Measurements from ENCODE around the gene MAP3K19.
A peak's percentile ranks its signal among the peaks of the same experiment; 100 is the strongest.
"Not testable (repeated sequence)": the region's sequence is repeated elsewhere in the genome, so short reads cannot be mapped to it uniquely, and the experiment has no call there.

Gene MAP3K19

DNA sequence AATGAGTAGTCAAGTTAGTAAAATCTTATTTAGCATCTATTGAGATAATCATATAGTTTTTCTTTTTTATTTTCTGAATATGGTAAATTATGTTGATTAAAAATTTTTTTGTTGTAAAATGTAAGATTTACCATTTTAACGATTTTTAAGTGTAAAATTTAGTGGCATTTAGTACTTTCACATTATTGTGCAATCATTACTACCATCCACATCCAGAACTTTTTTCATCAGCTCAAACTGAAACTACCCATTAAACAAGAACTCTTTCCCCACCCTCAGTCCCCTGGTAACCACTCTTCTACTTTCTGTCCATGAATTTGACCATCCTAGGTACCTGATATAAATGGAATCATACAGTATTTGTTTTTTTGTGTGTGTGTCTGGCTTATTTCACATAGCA lies 16.0 kb upstream of the MAP3K19 start:
- no peak for ATAC-seq
- Mint-ChIP-seq H3K36me3 (peaks cover 61% of the 10 kb centered on the region), H3K9me3 (peaks cover 3% of the 10 kb centered on the region), H3K27ac (no peak overlapping the region), H3K4me3 (no peak overlapping the region), H3K4me1 (peaks cover 33% of the 10 kb centered on the region), H3K27me3 (no peaks in the 10 kb centered on the region)

DNA sequence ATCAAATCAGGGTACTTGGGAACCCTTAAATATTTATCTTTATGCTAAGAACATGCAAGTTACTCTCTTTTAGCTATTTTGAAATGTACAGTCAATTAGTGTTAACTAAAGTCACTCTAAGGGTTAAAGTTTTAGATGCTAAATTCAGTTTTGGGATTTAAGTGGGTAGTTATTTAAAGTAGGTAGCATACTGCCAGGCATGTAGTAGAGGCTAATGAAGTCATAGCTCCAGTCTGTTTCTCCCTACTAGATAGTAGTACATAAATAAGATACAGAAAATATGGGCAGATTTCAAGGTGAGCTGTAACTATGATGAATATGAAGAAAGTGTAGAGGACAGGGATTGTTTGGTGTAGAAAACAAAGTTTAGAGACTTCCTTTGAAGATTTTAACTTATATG lies 12.3 kb upstream of the MAP3K19 start:
- Mint-ChIP-seq H3K4me3 (no peak overlapping the region), H3K27me3 (no peaks in the 10 kb centered on the region), H3K4me1 (peaks cover 40% of the 10 kb centered on the region), H3K9me3 (peaks cover 3% of the 10 kb centered on the region), H3K36me3 (peaks cover 62% of the 10 kb centered on the region), H3K27ac (no peak overlapping the region)
- ATAC-seq: no peak

DNA sequence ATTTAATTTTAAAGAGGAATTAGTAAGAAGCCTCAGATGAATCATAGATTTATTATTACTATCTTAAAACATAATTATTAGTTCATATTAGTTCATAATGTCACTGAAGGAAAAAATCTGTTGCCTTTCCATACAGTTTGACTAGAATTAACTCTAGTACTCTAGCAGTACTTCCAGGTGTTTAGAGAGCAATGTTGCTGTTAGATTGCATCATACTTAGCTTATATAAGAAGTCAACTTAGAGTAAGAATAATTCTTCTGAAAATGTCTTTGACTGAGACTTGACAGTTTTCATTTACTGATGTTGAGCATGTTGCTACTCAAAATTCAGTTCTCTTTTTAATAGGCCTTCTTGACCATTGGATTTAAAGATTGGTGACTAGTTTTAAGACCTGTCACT lies 9.5 kb upstream of the MAP3K19 start:
- H3K9me3 Mint-ChIP-seq: no peaks in the 10 kb centered on the region
- no peak for ATAC-seq
- peaks cover 42% of the 10 kb centered on the region for H3K4me1 Mint-ChIP-seq
- no peak overlapping the region for H3K4me3 Mint-ChIP-seq
- H3K36me3 Mint-ChIP-seq: peaks cover 41% of the 10 kb centered on the region
- no peak overlapping the region for H3K27ac Mint-ChIP-seq
- H3K27me3 Mint-ChIP-seq: no peaks in the 10 kb centered on the region

DNA sequence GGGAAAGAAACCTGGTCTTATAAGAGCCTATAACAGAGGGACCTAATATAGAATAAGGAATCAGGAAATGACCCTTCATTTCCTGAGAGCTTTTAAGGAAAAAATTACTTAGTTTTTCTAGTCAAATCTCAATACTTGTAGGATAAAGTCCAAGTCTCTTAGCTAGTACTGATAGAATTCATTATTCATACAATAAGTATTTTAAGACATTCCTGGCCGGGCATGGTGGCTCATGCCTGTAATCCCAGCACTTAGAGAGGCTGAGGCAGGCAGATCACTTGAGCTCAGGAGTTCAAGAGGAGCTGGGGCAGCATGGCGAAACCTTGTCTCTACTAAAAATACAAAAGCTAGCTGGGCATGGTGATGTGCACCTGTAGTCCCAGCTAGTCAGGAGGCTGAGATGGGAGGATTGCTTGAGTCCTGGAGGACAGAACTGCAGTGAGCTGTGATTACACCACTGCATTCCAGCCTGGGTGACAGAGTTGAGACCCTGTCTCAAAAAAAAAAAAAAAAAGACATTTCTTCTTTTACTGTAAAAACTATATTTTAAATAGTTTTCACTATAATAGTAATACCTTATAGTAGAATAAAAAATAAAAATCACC lies 8.0 kb upstream of the MAP3K19 start:
- Mint-ChIP-seq H3K4me3 (no peak overlapping the region), H3K9me3 (no peaks in the 10 kb centered on the region), H3K27me3 (no peaks in the 10 kb centered on the region), H3K36me3 (peaks cover 32% of the 10 kb centered on the region), H3K27ac (peak overlapping the region; percentile 100), H3K4me1 (peaks cover 35% of the 10 kb centered on the region)
- no peak for ATAC-seq

DNA sequence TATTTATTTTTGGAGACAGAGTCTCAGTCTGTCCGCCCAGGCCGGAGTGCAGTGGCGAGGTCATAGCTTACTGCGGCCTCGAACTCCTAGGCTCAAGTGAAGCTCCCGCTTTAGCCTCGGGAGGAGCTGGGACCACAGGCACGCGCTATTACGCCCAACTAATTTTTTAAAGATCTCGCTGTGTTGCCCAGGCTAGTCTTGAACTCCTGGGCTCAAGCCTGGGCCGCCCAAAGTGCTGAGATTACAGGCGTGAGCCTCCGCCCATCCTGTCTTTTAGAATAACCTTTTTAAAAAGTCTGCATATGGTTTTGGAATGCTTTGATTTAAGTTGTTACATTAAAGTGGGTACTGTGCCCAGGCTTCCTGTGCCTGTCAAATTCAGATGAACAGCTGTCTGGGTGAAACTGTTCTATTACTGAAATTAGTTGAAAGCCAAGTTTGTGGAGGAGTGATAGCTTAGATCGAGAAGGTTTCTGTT lies 5.8 kb upstream of the MAP3K19 start:
- ATAC-seq: peak; percentile 10
- no peaks in the 10 kb centered on the region for H3K27me3 Mint-ChIP-seq
- peak overlapping the region; percentile 99 for H3K4me3 Mint-ChIP-seq
- peaks cover 21% of the 10 kb centered on the region for H3K36me3 Mint-ChIP-seq
- peak overlapping the region; percentile 100 for H3K27ac Mint-ChIP-seq
- peaks cover 26% of the 10 kb centered on the region for H3K4me1 Mint-ChIP-seq
- H3K9me3 Mint-ChIP-seq: no peaks in the 10 kb centered on the region

DNA sequence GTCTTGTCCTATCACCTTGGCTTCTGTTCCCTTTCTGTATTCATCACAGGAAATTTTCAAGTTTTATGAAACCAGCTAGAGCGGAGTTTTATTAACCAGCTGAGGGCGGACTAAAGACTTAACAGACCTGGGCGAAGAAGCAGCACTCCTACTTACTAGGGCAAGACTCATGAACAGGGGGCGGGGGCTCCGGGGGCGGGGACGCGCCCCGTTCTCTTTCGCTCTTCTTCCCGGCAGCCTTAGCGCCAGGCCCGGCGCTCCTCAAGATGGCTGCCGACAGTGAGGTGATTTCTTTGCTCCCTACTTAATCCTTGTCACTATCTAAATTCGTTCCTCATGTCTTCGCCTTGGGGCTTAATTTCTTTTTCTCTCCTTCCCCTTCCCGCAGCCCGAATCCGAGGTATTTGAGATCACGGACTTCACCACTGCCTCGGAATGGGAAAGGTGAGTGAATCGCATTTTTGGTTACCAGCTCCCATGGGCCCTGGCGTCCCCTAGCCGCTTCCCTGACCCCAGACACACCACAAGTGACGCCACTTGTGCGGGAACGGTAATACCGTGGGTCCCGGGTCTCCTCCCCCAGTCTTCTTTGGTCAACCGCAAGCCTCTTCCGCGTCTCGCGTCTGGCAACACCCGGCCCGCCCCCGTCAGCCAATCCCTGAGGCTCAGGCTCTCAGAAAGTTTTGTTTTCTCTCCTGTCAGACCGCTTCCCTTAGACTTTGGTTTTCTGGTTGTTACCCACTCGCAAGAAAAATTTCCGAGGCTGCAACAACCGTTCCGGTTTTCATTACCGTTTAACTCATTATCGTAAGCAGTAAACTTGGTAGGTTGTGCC lies 5.0 kb upstream of the MAP3K19 start, which contains the start of gene RAB3GAP1:
TSS of gene RAB3GAP1 (plus strand) at position 251 of the 835 bp plus-strand sequence. CDS start at position 267, 16 bp downstream.
- Mint-ChIP-seq H3K36me3 (peaks cover 20% of the 10 kb centered on the region), H3K9me3 (no peaks in the 10 kb centered on the region), H3K4me3 (peak within 1 kb of the TSS; percentile 99), H3K27me3 (no peaks in the 10 kb centered on the region), H3K4me1 (peaks cover 26% of the 10 kb centered on the region), H3K27ac (peak within 1 kb of the TSS; percentile 100)
- peak; percentile 94 for ATAC-seq

DNA sequence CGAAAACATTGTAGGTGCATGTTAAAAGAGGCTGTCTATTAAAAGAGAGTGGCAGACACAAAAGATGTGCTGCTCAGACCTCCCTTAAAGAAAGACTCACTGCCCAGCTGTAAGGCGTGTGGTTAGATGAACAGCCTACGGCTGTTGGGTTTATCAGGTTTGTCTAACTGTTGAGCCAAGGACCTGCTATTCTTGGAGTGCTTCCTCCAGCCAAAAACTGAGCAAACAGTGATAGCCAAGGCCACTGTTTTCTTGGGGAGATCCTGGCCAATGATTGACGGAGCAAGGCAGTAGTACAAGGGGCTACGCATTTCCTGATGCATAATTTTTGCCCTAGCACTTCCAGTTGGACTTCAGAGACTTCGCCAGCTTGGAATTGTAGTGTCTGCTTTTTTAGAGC lies 3.4 kb upstream of the MAP3K19 start:
- peak overlapping the region; percentile 100 for H3K27ac Mint-ChIP-seq
- ATAC-seq: no peak
- H3K36me3 Mint-ChIP-seq: peaks cover 7% of the 10 kb centered on the region
- H3K4me3 Mint-ChIP-seq: peak overlapping the region; percentile 56
- H3K27me3 Mint-ChIP-seq: no peaks in the 10 kb centered on the region
- H3K4me1 Mint-ChIP-seq: peaks cover 20% of the 10 kb centered on the region
- H3K9me3 Mint-ChIP-seq: no peaks in the 10 kb centered on the region

DNA sequence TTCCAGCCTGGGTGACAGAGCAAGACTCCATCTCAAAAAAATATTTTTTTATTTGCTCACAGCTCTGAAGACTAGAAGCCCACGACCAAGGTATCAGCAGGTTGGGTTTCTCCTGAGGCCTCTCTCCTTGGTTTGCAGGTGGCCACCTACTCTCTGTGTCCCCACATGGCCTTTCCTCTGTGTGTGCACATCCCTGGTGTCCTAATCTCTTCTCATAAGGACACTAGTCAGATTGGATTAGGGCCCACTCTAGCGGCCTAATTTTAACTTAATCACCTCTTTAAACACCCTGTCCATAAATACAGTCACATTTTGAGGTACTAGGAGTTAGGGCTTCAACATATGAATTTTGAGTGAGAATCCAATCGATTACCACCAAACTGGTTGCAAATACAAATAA lies 2.9 kb upstream of the MAP3K19 start:
- Mint-ChIP-seq H3K4me1 (peaks cover 20% of the 10 kb centered on the region), H3K27me3 (peaks cover 2% of the 10 kb centered on the region), H3K9me3 (no peaks in the 10 kb centered on the region), H3K4me3 (no peak overlapping the region), H3K36me3 (peaks cover 7% of the 10 kb centered on the region), H3K27ac (peak overlapping the region; percentile 100)
- no peak for ATAC-seq

DNA sequence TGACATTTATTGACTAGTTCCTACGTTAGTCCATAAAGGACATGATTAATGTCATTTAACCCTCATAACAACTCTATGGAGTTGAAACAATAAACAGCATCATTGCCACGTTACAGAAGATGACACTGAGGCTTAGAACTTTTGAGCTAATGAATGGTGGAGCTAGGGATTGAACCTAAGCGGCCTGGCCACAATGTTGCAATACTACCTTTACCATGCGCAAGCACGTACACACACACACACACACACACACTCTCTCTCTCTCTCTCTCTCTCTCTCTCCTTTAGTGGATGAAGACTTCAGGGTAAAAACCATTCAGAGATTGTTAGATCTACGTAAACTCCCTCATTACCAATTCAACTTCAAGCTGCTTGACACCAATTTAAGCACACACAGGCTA lies 875 bp upstream of the MAP3K19 start:
- Mint-ChIP-seq H3K27ac (no peak overlapping the region), H3K9me3 (no peaks in the 10 kb centered on the region), H3K4me1 (peaks cover 2% of the 10 kb centered on the region), H3K27me3 (peaks cover 12% of the 10 kb centered on the region), H3K4me3 (no peak overlapping the region), H3K36me3 (no peaks in the 10 kb centered on the region)
- ATAC-seq: no peak

DNA sequence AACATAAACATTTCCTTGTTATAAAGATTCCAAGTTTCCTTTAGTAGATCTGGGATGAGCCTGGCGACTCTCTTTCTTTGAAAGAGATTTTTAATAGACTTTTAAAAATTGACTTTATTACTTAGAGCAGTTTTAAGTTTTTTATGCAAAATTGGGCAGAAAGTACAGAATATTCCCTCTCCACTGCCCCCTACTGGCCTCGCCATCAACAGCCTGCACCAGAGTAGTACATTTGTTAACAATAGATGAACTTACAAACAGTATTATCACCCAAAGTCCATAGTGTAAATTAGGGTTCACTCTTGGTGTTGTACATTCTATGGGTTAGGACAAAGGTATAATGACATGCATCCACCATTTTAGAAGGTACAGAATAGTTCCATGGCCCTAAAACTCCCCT lies 3.9 kb downstream of the MAP3K19 start:
- no peaks in the 10 kb centered on the region for H3K9me3 Mint-ChIP-seq
- ATAC-seq: no peak

DNA sequence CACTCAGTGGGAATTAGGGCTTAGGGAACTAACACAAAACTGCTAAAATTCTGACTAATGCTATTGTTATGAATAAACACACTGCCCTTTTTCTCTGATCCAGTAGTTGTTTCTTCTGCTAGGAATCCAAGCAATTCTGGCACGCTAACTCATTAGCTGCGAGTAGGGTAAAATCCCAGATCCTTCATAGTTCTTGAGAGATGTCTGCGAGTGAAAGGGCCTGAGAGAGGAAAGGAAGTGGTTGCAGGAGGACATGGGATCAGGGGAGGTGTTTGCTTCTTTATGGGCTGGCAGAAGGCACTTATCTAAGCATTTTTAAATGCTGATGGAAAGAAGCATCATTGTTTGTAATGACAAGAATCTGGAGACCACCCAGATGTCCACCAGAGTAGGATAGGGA lies 9.4 kb downstream of the MAP3K19 start:
- Mint-ChIP-seq H3K27ac (no peak overlapping the region), H3K9me3 (no peaks in the 10 kb centered on the region), H3K36me3 (no peaks in the 10 kb centered on the region), H3K4me1 (no peaks in the 10 kb centered on the region), H3K4me3 (no peak overlapping the region), H3K27me3 (peaks cover 9% of the 10 kb centered on the region)
- no peak for ATAC-seq

More for the DNA sequence above, 3.9 kb downstream of the MAP3K19 start:
- no peak overlapping the region for H3K27ac Mint-ChIP-seq
- H3K4me1 Mint-ChIP-seq: no peaks in the 10 kb centered on the region
- H3K4me3 Mint-ChIP-seq: no peak overlapping the region
- no peaks in the 10 kb centered on the region for H3K36me3 Mint-ChIP-seq
- peaks cover 21% of the 10 kb centered on the region for H3K27me3 Mint-ChIP-seq

DNA sequence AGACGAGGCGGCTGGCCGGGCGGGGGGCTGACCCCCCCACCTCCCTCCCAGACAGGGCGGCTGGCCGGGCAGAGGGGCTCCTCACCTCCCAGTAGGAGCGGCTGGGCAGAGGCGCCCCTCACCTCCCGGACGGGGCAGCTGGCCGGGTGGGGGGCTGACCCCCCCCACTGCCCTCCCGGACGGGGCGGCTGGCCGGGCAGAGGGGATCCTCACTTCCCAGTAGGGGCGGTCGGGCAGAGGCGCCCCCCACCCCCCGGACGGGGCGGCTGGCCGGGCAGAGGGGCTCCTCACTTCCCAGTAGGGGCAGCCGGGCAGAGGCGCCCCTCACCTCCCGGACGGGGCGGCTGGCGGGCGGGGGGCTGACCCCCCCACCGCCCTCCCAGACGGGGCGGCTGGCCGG lies 14.0 kb downstream of the MAP3K19 start:
- H3K36me3 Mint-ChIP-seq, H3K4me1 Mint-ChIP-seq, H3K9me3 Mint-ChIP-seq, H3K4me3 Mint-ChIP-seq, H3K27me3 Mint-ChIP-seq, ATAC-seq, H3K27ac Mint-ChIP-seq: not testable (repeated sequence)

DNA sequence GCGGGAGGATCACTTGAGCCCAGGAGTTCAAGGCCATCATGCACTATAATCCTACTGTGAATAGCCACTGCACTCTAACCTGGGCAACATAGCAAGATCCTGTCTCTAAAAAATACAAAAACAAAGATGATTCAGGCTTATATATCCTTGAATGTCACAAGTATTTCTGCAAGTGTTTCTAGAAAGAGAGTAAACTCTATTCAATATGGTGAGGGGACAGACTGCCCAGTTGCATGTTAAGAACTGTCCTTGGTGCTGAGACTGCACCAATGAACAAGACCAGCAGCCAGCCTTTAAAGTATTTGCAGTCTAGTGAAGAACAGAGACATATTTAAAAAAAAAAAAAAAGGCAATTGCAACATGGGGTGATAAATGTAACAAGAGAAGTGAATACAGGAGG lies 16.4 kb downstream of the MAP3K19 start:
- no peaks in the 10 kb centered on the region for H3K36me3 Mint-ChIP-seq
- H3K4me3 Mint-ChIP-seq: no peak overlapping the region

DNA sequence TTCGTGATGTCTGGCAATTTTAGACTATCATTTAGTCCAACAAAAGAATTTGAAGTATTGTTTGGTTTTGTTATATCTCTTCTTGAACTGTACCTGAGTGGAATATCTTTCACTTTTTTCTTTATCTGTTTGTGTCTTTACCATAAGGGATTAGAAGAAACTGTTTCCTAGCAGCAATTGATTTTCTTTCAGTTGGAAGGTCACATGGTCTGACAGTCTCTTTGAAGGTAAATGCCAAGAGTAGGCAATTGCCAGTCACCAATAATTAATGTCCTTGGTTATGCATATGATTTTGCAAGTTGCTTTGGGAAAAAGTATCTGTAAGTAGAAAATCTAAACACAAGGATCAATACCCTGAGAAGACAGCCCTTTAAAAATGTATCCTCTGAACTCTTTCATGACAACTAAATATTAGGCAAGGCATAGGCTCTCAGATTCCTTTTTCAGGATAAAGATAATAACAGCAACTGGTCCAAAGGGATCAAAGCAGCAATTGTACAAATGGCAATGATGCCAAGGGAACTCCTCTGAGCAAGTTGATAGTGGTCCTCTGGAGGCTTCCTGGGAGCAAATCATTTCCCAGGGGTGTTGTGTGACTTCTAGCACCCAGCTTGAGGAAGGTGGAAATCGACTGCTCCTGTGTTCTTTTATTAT lies 17.6 kb downstream of the MAP3K19 start:
- ATAC-seq: no peak
- no peaks in the 10 kb centered on the region for H3K36me3 Mint-ChIP-seq
- no peaks in the 10 kb centered on the region for H3K9me3 Mint-ChIP-seq
- no peaks in the 10 kb centered on the region for H3K4me1 Mint-ChIP-seq
- H3K27ac Mint-ChIP-seq: no peak overlapping the region
- no peak overlapping the region for H3K4me3 Mint-ChIP-seq
- peaks cover 10% of the 10 kb centered on the region for H3K27me3 Mint-ChIP-seq

More for the DNA sequence above, 16.4 kb downstream of the MAP3K19 start:
- H3K4me1 Mint-ChIP-seq: no peaks in the 10 kb centered on the region
- peaks cover 10% of the 10 kb centered on the region for H3K27me3 Mint-ChIP-seq
- no peak overlapping the region for H3K27ac Mint-ChIP-seq
- ATAC-seq: no peak
- no peaks in the 10 kb centered on the region for H3K9me3 Mint-ChIP-seq

DNA sequence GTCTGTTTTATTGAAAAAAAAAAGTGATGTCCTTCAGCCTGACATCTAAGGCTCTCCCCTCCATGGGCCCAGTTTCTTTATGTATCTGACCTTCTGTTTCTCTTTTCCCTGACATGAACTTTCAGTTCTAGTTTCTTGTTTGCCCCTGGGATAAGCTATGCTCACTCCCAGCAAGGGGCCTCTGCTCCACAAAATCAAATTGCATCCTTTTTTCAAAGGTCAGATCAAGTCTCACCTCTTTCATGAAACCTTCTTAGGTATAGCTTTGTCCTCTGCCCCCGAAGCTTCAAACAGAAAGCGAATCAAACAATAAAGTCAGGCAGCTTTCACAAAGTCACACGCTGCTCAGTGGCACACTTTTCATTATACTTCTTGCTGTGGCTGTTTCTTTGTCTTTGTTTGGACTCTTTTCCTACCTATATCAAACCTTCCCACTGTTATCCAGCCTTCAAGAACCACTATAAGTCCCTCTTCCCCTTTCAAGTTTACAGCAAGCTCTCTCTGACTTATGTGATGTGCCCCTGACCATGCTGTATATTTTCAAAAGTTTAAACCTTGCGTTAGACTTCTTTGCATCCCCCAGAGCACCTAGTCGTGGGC lies 23.3 kb downstream of the MAP3K19 start:
- no peak overlapping the region for H3K4me3 Mint-ChIP-seq
- peaks cover 10% of the 10 kb centered on the region for H3K27me3 Mint-ChIP-seq
- no peaks in the 10 kb centered on the region for H3K36me3 Mint-ChIP-seq
- peaks cover 8% of the 10 kb centered on the region for H3K4me1 Mint-ChIP-seq
- H3K27ac Mint-ChIP-seq: no peak overlapping the region
- H3K9me3 Mint-ChIP-seq: peaks cover 2% of the 10 kb centered on the region
- peak; percentile 54 for ATAC-seq

Measured in stimulated activated memory B cell treated with anti-CD40 and anti-IgM and Interleukin-4, amounts not matched to agents 10 μg/mL and 1 μg/mL and 100 μg/mL, for 72 hours (primary cell).